A549 (cell line): Measurements from ENCODE around the gene SLC9A9.

Experiments used
- NR3C1 ChIP-seq: fragments of >200 bp; sonication (Bioruptor Twin); formaldehyde crosslinking; IDR thresholded peaks from 3 replicates; pipeline ENCODE4 v1.6.1; 2017
- RCOR1 ChIP-seq: fragments of 150-350 bp; IDR thresholded peaks from 2 replicates; pipeline ENCODE4 v1.6.1; 2014; ENCODE audit warnings: antibody characterized with exemption, low read length, low read depth
- TF ChIP-seq, protein P1 (sequence below): fragments of >200 bp; sonication (Bioruptor Twin); formaldehyde crosslinking; IDR thresholded peaks from 3 replicates; pipeline ENCODE4 v1.5.1; 2016

DNA sequence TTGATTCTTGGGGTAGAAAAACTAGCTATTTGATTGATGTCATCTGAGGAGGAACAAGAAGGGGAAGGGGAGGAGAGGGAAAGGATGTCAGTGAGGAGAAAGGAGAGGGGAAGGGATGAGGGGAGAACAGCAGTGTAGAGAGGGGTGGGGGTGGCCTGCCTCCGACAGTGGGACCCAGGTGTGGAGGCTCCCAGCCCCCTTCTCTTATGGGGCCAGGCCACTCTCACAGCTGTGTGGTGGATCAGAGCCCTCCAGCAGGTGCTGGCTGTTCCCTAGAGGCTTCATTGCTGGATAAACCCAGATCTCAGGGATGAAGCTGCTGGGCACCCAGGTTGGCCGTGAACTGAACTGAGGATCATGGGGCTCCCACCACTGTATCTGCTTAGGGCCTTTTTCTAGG is 464.2 kb downstream of the SLC9A9 start:
- TF ChIP-seq, protein P1, sequence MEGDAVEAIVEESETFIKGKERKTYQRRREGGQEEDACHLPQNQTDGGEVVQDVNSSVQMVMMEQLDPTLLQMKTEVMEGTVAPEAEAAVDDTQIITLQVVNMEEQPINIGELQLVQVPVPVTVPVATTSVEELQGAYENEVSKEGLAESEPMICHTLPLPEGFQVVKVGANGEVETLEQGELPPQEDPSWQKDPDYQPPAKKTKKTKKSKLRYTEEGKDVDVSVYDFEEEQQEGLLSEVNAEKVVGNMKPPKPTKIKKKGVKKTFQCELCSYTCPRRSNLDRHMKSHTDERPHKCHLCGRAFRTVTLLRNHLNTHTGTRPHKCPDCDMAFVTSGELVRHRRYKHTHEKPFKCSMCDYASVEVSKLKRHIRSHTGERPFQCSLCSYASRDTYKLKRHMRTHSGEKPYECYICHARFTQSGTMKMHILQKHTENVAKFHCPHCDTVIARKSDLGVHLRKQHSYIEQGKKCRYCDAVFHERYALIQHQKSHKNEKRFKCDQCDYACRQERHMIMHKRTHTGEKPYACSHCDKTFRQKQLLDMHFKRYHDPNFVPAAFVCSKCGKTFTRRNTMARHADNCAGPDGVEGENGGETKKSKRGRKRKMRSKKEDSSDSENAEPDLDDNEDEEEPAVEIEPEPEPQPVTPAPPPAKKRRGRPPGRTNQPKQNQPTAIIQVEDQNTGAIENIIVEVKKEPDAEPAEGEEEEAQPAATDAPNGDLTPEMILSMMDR, result no peak
- TF ChIP-seq RCOR1, result no peak
- no peak for TF ChIP-seq NR3C1
